ENCODE measurements around the gene FMO5. TPM values are rescaled to one million over a fixed set of nuclear protein-coding genes. Genes with fewer than 3 reads are reported as not detected.
"Not testable (repeated sequence)": the region's sequence is repeated elsewhere in the genome, so short reads cannot be mapped to it uniquely, and the experiment has no call there.

Gene FMO5
- total RNA-seq, 1 donor from 2014 or later, result 2.2 TPM

DNA sequence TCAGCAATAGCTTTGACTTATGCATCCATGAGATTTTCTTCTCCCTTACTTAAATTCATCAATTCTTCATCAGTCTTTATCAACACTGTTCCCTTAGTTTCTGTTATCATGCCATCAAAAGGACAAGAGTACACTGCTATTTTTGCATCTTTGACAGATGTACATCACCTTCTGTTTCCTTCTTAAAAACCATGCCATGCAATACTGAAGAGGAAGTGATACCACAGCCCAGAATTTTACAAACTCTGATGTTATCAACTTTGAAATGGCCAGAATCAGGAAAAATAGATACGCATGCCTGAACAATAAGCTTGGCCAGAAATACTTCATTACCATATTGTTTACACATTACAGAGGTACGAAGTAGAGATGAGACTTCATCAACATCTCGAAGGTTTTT is 21.1 kb downstream of the FMO5 start:
- DNase-seq (ENCODE audit: extremely low spot score, unreplicated experiment), result no peak
- no peak overlapping the region for H3K4me3 Mint-ChIP-seq (ENCODE audit: unreplicated experiment)
- no peaks in the 10 kb centered on the region for H3K4me1 Mint-ChIP-seq (ENCODE audit: unreplicated experiment)
- no peak overlapping the region for H3K27ac Mint-ChIP-seq (ENCODE audit: unreplicated experiment)
- TF ChIP-seq, protein P1, sequence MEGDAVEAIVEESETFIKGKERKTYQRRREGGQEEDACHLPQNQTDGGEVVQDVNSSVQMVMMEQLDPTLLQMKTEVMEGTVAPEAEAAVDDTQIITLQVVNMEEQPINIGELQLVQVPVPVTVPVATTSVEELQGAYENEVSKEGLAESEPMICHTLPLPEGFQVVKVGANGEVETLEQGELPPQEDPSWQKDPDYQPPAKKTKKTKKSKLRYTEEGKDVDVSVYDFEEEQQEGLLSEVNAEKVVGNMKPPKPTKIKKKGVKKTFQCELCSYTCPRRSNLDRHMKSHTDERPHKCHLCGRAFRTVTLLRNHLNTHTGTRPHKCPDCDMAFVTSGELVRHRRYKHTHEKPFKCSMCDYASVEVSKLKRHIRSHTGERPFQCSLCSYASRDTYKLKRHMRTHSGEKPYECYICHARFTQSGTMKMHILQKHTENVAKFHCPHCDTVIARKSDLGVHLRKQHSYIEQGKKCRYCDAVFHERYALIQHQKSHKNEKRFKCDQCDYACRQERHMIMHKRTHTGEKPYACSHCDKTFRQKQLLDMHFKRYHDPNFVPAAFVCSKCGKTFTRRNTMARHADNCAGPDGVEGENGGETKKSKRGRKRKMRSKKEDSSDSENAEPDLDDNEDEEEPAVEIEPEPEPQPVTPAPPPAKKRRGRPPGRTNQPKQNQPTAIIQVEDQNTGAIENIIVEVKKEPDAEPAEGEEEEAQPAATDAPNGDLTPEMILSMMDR (IDR thresholded peaks at IDR 0.05), result no peak
- peaks cover 14% of the 10 kb centered on the region for H3K36me3 Mint-ChIP-seq (ENCODE audit: unreplicated experiment)
- H3K9me3 Mint-ChIP-seq (ENCODE audit: unreplicated experiment), result peaks cover 5% of the 10 kb centered on the region
- no peaks in the 10 kb centered on the region for H3K27me3 Mint-ChIP-seq (ENCODE audit: unreplicated experiment)

DNA sequence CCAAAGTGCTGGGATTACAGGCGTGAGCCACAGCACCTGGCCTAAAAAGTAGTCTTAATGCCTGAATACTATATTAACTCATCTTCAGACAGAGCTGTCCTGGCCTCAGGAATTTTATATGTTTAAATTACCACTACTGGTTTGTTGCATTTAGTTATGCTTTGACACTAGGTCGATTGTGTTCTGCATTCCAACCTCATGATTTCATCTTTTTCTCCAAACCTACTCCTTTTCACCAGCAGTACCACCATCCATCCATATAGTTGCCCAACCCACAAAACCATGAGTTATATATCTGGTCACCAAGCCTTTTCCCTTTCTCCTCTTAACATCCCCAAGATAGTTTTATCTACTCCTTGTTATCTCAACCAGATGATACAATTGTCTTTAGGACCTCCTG is 22.6 kb downstream of the FMO5 start:
- DNase-seq (ENCODE audit: extremely low spot score, unreplicated experiment), result no peak
- no peak overlapping the region for H3K4me3 Mint-ChIP-seq (ENCODE audit: unreplicated experiment)
- peaks cover 14% of the 10 kb centered on the region for H3K36me3 Mint-ChIP-seq (ENCODE audit: unreplicated experiment)
- H3K4me1 Mint-ChIP-seq (ENCODE audit: unreplicated experiment), result no peaks in the 10 kb centered on the region
- peaks cover 5% of the 10 kb centered on the region for H3K9me3 Mint-ChIP-seq (ENCODE audit: unreplicated experiment)
- no peaks in the 10 kb centered on the region for H3K27me3 Mint-ChIP-seq (ENCODE audit: unreplicated experiment)
- no peak overlapping the region for H3K27ac Mint-ChIP-seq (ENCODE audit: unreplicated experiment)
- TF ChIP-seq, protein P1 (IDR thresholded peaks at IDR 0.05), result no peak

DNA sequence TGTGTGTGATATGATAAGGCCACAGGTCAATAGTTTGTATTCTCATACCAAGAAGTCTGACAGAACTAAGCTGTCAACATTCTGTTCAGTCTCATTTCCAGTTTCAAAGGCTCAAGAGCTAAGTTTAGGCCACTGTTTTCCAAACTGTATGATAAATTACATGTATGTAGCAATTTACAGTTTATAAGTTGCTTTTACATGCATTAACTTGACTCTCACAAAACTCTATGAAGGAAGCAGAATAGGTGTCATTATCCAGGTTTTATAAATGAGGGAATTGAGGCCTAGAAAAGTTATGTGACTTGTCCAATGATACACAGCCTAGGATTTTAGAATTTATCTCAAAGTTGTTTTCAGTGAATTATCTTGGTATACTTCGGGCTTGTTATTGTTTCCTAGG is 23.4 kb downstream of the FMO5 start:
- H3K27ac Mint-ChIP-seq (ENCODE audit: unreplicated experiment), result no peak overlapping the region

DNA sequence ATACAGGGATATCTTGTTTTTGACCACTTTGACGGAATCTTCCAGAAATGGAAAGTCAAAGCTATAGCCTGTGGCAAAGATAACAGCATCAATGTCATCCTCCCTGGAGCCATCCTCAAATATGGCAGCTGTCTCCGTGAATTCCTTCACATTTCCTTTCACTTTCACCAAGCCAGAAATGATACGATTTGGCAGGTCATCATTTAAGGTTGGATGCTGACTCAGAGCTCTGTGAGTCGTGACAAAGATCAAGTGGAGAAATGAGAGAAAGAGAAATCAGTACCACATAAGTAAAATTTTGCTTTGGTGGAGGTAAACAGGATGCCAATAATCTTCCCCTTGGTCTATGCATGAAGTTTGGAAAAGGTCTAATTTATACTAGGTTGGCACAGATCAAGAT is 23.9 kb downstream of the FMO5 start:
- H3K27ac Mint-ChIP-seq (ENCODE audit: unreplicated experiment), result no peak overlapping the region
- peaks cover 5% of the 10 kb centered on the region for H3K9me3 Mint-ChIP-seq (ENCODE audit: unreplicated experiment)
- DNase-seq (ENCODE audit: extremely low spot score, unreplicated experiment), result no peak
- no peak overlapping the region for H3K4me3 Mint-ChIP-seq (ENCODE audit: unreplicated experiment)
- TF ChIP-seq, protein P1 (IDR thresholded peaks at IDR 0.05), result no peak
- peaks cover 14% of the 10 kb centered on the region for H3K36me3 Mint-ChIP-seq (ENCODE audit: unreplicated experiment)
- H3K4me1 Mint-ChIP-seq (ENCODE audit: unreplicated experiment), result no peaks in the 10 kb centered on the region
- H3K27me3 Mint-ChIP-seq (ENCODE audit: unreplicated experiment), result no peaks in the 10 kb centered on the region

More for the DNA sequence above, 23.4 kb downstream of the FMO5 start:
- H3K4me3 Mint-ChIP-seq (ENCODE audit: unreplicated experiment), result no peak overlapping the region
- DNase-seq (ENCODE audit: extremely low spot score, unreplicated experiment), result no peak
- TF ChIP-seq, protein P1 (IDR thresholded peaks at IDR 0.05), result no peak
- no peaks in the 10 kb centered on the region for H3K4me1 Mint-ChIP-seq (ENCODE audit: unreplicated experiment)
- H3K9me3 Mint-ChIP-seq (ENCODE audit: unreplicated experiment), result peaks cover 5% of the 10 kb centered on the region
- H3K36me3 Mint-ChIP-seq (ENCODE audit: unreplicated experiment), result peaks cover 14% of the 10 kb centered on the region
- no peaks in the 10 kb centered on the region for H3K27me3 Mint-ChIP-seq (ENCODE audit: unreplicated experiment)

DNA sequence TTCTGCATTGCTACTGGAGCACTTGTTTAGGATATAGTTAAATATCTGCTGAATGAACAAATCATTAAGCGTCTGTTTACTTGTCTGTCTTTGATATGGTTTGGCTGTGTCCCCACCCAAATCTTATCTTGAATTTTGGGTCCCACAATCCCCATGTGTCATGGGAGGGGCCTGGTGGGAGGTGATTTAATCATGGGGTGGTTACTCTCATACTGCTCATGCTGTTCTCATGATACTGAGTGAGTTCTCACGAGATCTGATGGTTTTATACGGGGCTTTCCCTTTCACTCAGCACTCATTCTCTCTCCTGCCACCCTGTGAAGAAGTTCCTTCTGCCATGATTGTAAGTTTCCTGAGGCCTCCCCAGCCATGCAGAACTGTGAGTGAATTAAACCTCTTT is 27.8 kb downstream of the FMO5 start:
- not testable (repeated sequence) for DNase-seq (ENCODE audit: extremely low spot score, unreplicated experiment); H3K4me3 Mint-ChIP-seq (ENCODE audit: unreplicated experiment); H3K9me3 Mint-ChIP-seq (ENCODE audit: unreplicated experiment); H3K4me1 Mint-ChIP-seq (ENCODE audit: unreplicated experiment); H3K27me3 Mint-ChIP-seq (ENCODE audit: unreplicated experiment); H3K36me3 Mint-ChIP-seq (ENCODE audit: unreplicated experiment); H3K27ac Mint-ChIP-seq (ENCODE audit: unreplicated experiment)

DNA sequence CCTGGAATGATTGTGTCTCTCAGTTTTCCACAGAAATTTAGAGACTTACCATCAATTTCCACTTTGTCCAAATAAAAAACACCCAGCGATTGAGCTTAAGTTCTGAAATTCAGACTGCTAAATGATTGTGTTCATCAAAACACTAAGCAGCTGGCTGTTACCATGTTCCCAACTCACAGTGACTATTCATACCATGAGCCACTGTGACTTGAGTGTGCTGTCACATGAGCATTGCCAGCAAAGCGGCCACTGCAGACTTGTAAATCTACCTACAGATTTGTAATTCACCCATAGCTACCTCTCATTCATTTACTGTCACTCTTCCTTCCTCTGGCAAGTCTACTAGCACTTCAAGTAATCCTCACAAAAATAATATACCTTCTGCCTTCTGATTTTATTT is 35.6 kb downstream of the FMO5 start:
- TF ChIP-seq, protein P1 (IDR thresholded peaks at IDR 0.05), result no peak
- Mint-ChIP-seq H3K4me3 (ENCODE audit: unreplicated experiment) (no peak overlapping the region), H3K27me3 (ENCODE audit: unreplicated experiment) (no peaks in the 10 kb centered on the region), H3K27ac (ENCODE audit: unreplicated experiment) (no peak overlapping the region), H3K36me3 (ENCODE audit: unreplicated experiment) (peaks cover 4% of the 10 kb centered on the region), H3K4me1 (ENCODE audit: unreplicated experiment) (no peaks in the 10 kb centered on the region), H3K9me3 (ENCODE audit: unreplicated experiment) (peaks cover 3% of the 10 kb centered on the region)
- DNase-seq (ENCODE audit: extremely low spot score, unreplicated experiment), result no peak
